Thyroid gland (tissue), 4 donors: ENCODE data around the gene FLAD1.
"Not testable (repeated sequence)": the region's sequence is repeated elsewhere in the genome, so short reads cannot be mapped to it uniquely, and the experiment has no call there.

ENCODE experiments used
- POLR2A ChIP-seq, 2 donors: fragments of 450-650 bp; IDR thresholded peaks; one replicate each; pipeline ENCODE4 v1.6.1; 2017; ENCODE audit warnings: antibody characterized with exemption in 2 of 2, mild to moderate bottlenecking in 2 of 2, moderate library complexity in 1 of 2
- TF ChIP-seq, protein P1 (sequence below), 6 experiments: fragments of 200-600 bp in 3 of 6; fragments of 450-650 bp in 3 of 6; sonication (generic) in 3 of 6; IDR thresholded peaks; one replicate each; pipeline ENCODE4 v1.5.1; 2016 to 2019; ENCODE audit warnings: antibody characterized with exemption in 6 of 6, mild to moderate bottlenecking in 2 of 6, inconsistent platforms in 1 of 6, moderate library complexity in 1 of 6

DNA sequence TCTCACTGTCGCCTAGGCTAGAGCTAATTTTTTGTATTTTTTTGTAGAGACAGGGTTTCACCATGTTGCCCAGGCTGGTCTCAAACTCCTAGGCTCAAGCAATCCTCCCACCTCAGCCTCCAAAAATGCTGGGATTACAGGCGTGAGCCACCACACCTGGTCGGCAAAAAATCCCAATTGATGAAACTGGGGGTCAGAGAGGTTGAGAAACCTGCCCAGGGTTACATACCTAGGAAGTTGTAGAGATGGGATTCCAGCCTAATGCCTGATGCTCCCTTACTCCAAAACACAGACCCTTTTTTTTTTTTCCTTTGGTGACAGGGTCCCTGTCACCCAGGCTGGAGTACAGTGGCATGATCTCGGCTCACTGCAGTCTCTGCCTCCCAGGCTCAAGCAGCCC is 3.6 kb downstream of the FLAD1 start:
- not testable (repeated sequence) for TF ChIP-seq POLR2A (IDR thresholded peaks at IDR 0.05)
- TF ChIP-seq, protein P1, sequence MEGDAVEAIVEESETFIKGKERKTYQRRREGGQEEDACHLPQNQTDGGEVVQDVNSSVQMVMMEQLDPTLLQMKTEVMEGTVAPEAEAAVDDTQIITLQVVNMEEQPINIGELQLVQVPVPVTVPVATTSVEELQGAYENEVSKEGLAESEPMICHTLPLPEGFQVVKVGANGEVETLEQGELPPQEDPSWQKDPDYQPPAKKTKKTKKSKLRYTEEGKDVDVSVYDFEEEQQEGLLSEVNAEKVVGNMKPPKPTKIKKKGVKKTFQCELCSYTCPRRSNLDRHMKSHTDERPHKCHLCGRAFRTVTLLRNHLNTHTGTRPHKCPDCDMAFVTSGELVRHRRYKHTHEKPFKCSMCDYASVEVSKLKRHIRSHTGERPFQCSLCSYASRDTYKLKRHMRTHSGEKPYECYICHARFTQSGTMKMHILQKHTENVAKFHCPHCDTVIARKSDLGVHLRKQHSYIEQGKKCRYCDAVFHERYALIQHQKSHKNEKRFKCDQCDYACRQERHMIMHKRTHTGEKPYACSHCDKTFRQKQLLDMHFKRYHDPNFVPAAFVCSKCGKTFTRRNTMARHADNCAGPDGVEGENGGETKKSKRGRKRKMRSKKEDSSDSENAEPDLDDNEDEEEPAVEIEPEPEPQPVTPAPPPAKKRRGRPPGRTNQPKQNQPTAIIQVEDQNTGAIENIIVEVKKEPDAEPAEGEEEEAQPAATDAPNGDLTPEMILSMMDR (IDR thresholded peaks at IDR 0.05), result not testable (repeated sequence)
